Measurements from ENCODE around the gene PSD2.

The PSD2 gene

DNA sequence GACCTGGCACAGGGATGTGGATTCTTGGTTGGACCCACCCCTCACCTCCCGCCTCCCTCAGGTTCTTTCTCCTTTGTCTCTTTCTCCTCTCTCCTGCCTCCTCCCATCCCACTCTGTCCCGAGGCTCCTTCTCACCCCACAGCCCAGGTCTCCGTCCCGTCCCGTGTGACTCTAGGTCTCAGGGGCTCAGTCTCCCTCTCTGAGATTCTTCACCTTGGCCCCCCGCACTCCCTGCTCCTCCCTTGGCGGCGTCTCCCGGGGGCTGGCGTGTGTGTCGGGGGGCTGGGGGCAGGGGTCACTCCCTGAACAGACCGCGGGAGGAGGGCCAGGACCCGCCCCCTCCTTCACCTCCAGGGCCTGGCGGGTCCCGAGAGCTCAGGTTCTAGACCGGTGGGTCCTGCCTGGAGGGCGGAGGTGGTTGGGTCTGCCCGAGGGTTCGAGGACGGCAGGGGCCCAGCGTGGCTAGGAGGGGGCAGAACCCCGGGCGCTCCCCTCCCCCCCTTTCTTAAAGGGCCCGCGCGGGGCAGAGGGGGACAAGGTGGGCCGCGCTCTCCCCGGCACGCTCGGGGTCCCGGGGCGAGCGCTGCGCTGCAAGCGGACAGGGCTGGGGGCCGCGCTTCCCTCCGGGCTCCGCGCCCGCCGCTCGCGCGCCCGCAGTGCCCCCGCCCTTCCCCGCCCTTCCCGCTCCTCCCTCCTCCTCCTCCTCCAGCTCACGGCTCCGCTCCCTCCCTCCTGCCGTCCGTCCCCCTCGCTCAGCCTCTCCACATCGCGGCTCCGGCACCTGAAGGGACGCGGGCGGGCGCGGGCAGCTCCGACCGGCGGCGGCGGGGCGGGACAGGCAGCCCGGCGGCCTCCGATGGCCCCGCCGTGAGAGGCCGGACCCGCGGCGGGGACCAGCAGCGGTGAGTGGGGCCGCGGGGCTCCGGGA, at the start of gene PSD2:
PSD2 (plus strand) TSS at position 735 of the 928 bp plus-strand sequence. CDS start 13,633 bp downstream, outside the sequence.
- DNase-seq (ENCODE audit: low read depth in 3 of 3): peak in 1 of 3 experiments; percentile 35

DNA sequence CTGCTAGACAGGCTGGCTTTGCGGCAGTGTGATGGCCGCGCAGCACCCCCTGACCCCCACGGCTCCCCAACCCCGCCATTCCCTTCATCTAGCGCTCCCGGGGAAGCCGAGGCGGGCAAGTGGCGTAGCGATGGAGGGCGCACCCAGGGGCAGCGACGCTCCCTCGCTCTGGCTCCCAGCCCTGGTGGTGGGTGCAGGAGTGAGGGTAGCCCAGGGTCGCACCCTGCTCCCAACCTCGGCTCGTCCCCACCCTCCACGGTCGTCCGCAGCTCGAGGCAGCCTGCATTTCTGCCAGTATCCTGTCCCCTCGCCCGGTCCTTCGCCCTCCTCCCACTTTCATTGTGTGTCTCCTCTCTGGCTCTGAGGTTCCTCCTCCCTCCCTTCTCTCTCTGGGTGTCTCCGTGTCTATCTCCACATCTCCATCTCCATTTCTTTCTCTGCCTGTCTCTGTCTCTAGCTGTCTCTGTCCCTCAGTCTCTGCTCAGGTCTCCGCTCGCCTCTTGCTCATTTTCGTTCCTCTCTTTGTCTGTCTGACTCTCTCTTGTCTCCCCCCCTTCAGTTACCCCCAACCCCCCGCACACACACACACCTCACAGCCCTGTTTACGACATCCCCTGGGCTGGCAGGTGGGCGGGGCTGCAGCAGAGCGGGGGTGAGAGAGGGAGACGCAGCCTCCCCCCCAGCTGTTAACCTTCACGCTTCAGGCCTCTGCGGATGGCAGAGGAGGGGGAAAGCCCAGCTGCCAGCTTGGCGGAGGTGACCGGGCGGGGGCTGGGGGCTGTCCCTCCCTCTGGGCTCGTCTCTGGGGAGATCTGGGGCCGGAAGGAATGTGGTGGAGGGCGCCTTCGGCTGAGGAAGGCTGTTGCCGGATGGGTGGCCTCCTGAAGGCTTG, 48.7 kb upstream of the PSD2 start:
- peak; percentile 25 to 66 (median 47) for DNase-seq (ENCODE audit: low read depth in 3 of 3)

DNA sequence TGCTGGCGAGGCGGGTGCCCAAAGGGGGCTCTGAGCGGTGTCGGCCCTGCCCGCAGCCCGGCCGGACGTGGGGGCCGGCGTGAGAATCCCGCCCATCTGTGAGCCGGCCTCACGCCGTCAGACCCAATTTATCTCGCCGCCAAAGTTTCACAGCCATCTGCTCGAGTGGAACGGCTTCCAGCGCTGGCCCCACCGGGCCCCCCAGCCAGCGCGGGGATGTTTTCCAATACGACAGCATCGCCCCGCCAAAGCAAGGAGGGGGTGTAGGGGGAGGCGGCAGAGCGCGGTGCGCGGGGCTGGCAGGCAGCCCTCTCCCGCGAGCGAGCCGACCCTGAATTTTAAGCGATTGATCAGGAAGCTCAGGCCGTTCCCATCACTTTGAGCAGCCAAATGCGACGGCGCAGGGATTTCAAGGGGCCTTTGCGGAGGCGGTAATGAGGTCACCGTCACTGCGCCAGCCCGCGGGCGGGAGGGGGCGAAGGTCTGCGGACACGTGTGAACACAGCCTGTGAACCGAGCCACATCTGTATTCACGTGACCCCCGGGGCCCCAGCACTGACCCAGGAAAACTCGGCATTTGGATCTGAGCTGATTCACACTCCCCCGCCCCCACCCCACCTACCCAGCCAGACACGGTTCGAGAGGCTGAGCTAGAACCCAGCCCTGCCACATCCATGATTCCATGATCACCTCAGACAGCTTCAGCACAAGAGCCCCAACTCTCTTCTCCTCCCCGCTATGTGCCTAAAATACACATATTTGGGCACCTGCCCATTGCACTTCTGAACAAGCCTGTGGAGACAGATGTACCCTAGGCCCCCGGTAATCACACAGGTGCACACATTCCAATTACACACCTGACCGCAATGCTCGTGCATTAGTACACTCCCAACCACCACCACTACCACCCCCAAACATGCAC, 47.8 kb upstream of the PSD2 start:
- DNase-seq (ENCODE audit: low read depth in 3 of 3): peak in 2 of 3 experiments; percentile 22 to 51

DNA sequence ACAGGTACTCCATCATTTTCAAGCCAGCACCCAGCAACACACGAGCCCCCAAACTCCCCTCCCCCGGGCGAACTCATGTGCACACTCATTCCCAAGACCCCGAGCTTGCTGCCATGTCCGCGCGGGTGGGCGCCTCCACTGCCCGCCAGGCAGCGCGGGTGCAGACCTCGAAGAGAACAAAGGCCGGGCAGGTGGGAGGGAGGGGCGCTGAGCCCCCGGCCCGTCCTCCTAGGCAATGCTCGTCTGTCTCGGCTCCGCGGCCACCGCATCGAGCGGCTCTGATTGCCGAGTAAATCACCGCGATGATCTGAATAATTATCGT, 47.1 kb upstream of the PSD2 start:
- DNase-seq (ENCODE audit: low read depth in 3 of 3): no peak

DNA sequence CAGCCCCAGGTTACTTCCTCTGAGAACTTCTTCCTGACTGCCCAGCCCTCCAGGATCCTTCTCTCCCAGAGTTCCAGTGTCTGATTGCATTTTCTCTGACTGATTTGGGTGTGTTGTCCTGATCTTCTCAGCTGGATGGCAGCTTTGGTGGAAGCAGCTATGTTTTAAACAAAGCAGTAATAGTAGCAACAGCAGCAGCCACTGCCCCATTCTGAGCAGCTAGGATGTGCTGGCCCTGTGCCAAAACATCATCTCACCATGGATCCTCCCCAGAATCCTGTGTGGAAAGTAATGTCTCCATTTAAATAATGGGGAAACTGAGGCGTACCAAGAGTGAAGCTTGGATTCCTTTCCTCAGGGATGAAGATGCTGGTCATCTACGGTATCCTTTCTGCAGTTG, 46.4 kb upstream of the PSD2 start:
- no peak for DNase-seq (ENCODE audit: low read depth in 3 of 3)

DNA sequence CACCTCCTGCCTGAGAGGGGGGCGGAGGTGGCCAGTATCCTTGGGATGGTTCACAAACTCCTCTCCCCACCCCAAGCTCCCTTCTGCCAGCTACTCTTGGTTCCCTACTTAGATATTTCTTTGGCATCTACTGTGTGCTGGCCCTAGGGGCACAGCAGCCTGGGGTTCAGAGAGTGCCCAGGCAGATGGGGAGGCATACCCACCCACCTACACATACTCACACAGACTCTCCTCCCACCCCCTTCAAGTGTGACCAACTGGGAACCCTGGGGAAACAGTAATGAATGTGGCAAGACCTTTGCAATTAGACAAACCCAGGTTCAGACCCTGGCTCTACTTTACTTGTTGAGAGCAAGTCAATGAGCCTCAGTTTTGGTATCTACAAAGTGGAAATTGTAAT, 44.4 kb upstream of the PSD2 start:
- no peak for DNase-seq (ENCODE audit: low read depth in 3 of 3)

DNA sequence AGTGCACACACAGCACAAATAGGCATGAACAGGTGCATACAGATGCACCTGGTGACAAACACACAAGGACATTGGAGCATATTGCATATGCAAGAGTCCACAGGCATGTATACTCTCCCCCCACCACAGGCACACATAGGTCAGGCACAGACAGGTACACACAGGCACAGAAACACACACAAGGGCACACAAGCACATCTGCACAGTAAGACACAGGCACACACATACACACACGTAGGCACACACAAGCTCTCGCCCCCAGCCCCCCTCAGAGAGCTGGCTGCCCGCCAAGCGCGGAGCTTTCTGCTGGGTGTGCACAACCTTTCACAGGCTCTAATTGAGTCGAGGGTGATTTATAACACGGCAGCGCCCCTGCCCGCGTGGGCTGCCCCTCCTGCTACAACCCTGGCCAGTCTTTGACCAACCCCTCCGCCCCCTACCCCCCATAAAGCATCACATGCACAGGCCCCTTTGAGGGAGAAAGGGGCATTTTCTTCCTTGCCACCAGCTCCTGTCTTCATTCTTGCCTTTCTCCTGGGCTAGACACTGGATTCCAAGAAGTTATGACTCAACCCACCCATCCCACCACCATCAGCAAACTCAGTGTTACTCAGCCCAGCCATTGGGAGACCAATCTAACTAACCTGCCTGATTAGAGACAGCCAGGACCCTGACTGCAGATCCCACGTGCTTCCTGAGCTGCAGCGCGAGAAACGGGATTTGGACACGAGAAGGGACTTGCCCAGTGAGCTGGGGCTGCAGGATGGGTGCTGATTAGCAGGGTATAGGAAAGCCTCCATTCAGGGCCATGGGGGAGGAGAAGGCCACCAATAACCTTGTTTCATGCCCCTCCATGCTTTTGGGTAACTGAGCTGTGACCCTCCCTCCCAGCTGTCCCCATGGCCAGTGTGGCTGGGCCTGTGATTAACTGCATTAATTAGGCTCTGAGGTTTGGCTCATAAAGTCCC, 42.8 kb upstream of the PSD2 start:
- DNase-seq (ENCODE audit: low read depth in 3 of 3): no peak

DNA sequence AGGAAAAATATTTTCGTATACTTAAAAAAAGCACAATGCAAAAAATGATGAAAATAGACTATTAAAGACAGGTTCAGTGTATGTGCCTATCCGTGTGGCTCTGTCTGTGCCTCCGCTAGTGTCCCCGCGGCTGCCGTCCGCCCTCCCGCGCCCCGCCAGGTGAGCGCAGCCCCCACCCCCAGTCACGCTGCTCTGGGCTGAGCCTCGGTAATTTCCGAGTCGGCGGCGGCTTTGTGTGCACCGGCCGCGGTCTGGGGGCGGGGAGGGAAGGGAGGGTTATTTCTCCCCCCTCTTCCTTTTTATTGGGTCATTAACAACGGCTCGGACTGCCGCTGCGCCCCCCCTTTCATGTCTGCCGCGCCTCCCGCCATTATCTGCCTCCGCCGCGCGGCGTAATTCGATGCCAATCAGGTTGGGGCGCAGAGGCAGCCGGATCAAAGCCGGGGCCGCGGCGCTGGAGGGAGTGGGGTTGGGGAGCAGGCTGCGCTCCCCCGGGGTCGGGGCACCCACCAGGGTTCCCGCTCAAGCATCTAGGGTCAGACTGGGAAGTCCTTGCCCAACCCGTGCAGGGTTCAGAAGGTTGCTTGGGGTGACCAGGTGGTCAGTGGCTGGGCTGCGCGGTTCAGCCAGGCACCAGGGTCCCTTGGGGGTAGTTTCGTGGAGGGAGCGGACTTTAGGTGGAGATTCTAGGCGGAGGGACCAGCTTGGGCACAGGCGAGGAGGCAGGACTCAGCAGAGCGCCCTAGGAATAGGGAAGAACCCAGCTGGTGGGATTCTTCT, 39.5 kb upstream of the PSD2 start:
- no peak for DNase-seq (ENCODE audit: low read depth in 3 of 3)

DNA sequence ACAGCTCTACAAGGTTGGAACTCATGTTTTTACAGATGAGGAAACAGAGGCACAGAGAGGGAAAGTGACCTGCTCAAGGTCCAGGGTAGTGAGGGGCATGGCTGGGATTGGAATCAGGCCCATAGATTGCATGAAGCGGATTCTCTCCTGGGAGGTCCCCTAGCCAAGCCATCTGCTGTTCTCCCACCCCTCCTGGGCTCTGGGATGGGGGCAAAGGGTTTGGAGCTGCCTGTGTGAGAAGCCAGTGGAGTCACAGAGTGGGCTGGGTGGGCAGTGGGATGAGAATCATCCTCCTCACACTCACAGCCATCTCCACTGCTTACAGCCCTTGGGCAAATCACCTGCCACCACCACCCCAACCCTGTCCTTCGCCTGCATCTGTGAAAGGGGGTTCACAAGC, 38.6 kb upstream of the PSD2 start:
- no peak for DNase-seq (ENCODE audit: low read depth in 3 of 3)

DNA sequence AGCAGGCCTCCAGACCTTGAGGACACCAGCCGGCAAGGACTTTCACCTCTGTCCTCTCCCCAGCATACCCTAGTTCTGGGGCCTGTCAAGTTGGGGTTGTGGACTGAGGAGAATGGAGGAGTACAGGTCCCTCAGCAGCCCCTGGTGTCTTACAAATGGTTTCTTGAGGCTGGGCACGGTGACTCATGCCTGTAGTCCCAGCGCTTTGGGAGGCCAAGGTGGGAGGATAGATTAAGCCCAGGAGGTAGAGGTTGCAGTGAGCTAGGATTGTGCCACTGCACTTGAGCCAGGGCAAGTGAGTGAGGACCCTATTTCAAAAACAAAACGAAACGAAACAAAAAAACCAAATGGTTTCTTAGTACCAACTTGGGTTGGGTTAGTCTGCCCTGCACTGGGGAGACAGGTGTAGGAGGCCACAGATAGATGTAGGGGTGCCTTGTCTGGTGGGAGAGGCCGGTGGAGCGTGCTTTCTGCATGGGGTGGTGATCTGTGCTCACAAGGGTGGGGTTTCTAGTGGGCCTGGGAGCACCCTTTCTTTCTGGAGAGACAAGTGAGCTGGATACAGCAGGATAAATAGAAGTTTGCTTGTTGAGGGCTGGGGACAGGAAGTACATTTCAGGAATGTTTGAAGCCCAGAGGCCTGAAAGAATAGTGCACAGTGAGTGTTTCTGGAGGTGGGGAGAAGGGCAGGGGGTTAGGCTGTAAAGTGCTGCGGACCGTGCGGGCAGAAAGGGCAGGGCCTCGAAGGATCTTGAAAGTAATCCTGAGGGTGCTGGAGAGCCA, 37.7 kb upstream of the PSD2 start:
- DNase-seq (ENCODE audit: low read depth in 3 of 3): no peak

DNA sequence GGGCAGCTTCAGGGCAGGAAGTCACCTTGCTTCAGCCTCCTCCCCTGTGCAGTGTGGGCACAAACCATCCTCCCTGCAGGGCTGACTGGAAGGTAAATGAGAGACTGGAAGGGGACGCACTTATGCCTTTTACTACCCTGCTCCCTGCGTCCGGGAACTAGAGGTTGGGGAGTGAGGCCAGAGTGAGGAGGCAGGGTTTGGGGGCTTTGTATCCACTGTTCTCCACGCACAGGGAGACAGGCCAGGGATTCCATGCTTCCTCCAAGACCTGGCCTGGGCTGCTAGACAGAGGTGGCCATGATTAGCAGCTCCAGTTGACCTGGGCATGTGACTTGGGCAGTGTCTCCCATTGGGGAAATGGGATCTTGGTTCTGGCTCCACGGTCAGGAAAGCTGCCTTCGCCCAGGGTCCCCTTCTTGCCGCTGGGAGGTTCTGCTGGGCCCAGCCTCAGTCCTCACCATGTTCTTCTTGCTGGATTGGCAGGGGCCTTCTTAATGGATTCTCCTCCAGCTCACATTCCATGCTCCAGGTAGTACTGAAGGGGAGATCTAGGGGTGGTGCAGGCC, 37.0 kb upstream of the PSD2 start:
- no peak for DNase-seq (ENCODE audit: low read depth in 3 of 3)

DNA sequence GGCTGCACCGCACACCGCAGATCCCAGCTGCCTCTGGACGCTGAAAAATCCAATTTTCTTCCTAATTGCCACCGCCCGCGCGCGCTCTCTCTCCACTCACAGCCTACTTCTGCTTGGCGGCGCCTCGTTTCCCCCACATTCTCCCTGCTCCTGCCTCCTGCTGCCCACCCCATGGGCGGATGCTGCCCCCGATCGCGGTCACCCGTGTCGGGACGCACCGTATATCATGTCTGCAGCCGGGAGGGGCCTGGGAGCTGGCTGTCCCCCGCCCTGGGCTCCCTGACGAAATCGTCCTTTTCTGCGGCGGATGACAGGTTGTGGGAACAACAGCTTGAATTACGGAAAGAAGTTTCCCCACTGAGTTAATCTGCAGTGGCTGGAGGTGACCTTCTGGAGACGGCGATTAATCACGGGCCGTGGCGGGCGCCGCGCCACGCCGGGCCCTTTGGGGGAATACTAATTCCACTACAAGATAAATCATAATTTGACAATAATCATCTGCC, 36.3 kb upstream of the PSD2 start:
- DNase-seq (ENCODE audit: low read depth in 3 of 3): no peak

DNA sequence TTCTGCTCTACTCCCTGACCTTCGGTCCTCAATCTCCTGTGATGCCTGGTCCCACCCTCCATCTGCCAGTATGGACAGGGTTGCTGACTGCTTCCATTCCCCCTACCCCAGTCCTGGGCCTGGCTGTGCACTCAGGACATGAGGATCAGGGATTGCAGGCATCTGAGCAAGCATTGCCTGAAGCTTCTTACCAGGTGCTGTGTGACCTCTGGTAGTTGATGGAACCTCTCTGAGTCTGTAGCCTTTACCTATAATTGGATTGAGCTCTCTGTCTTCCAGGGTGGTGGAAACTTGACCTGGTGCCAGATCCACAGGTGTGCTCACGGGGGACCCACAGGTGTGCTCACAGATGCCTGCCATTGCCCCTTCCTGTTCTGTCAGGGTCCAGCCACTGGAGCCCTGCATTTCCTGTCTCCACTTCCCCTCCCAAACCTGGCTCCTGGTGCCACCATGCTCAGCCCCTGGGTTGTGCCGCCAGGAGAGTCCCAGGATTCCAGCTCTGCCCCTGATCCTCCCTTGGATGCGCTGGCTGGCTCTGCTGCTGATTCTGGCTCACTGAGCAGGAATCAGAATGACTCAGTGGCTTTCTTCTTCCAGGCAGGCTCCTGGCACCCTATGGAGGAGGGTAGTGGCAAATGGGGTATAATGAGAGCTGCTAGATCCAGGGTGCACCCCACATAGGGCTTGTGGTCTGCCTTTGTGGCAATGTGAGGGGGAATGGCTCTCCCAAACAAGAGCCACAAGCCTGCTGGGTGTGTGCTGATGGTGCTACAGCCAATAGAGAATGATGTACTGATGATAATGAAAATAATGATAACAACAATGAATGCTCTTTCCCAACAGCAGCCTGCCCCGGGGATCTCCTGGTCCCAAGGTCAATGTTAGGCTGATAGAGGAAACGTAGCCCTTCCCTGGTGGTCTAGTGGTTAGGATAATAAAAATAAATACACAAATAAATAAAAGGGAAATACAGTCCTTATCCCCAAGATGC, 35.2 kb upstream of the PSD2 start:
- DNase-seq (ENCODE audit: low read depth in 3 of 3): no peak

DNA sequence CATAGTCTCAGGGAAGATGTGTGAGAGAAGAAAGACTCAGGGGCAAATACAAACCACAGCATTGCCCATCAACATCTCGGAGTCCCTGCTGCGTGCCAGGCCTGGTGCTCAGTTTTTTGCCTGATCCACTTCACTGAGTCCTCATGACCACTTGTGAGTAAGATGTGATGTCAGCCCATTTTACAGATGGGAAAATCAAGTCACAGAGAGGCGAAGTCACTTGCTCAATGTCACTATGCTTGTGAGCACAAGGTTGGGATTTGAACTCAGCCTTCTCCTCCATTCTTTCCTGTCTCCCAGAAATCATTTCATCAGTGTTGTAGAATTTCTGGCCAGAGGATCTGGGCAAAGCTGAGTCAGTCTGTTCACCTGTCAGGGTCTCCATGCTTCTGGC, 34.6 kb upstream of the PSD2 start:
- DNase-seq (ENCODE audit: low read depth in 3 of 3): no peak

DNA sequence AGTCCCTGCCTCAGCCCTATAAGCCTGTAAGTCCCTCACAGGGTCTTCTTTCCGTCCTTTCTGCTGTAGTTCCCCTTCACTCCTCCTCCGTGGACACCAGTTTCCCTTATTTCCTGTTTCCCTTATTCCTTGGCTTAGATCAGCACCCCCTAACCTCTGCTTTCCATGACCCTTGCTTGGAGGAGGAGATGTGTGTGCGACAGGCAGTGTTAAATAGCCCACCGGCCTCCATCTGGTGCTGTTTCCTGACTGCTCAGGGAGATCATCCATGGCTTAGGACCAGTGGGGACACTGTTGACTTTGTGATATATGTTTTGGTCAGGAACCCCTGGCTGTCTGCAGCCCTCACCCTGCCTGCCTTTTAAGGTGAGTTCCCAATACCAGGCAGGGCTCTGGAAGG, 34.1 kb upstream of the PSD2 start:
- no peak for DNase-seq (ENCODE audit: low read depth in 3 of 3)

DNA sequence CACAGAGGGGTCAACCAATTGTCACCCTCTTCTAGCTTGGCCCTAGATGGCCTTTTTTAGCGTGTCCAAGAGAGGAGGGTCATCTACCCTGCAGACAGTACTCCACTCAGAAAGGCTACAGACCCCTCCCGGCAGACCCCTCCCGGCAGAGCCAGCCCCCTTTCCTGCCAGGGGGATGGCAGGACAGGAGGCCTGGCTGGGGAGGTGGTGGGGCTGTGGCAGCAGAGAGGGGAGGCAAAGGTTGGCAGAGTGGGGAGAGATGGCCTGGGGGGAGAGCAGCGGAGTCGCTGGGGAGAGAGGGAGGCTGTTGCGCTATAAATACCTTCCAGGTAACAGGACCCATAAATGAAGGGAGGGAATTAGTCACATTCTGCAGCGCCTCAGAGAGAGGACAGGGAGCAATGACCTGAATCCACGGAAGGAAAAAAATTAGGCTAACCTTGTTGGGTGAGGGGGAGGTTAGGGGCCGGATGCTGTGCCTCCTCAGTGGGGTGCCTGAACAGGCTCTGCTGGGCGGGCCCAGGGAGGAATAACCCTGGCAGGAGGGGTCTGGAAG, 32.9 kb upstream of the PSD2 start:
- DNase-seq (ENCODE audit: low read depth in 3 of 3): no peak

Measured in stimulated activated CD4-positive, alpha-beta T cell treated with anti-CD3 and anti-CD28 coated beads, TNF-alpha, amount 100 ng/mL, for 24 hours (primary cell).